SK-N-SH treated with all-trans-retinoic acid at 6 μM for 48 hours (cell line): ENCODE measurements around the gene HLA-DMA.

Experiments used
- ATAC-seq: fragments of 200-7000 bp; cut with Tn5 transposase; 3 replicates; pipeline ENCODE4 v1.9.1; 2020; ENCODE audit warnings: mild to moderate bottlenecking, moderate library complexity
- ARNTL ChIP-seq: fragments of 450-650 bp; formaldehyde crosslinking; IDR thresholded peaks from 2 replicates; pipeline ENCODE4 v1.5.0; 2020; ENCODE audit warnings: low read depth, mild to moderate bottlenecking, moderate library complexity, borderline replicate concordance
- BACH2 ChIP-seq: fragments of 250-450 bp; sonication (Bioruptor Pico); IDR thresholded peaks from 2 replicates; pipeline ENCODE4 v1.9.0; 2021; ENCODE audit warnings: mild to moderate bottlenecking, borderline replicate concordance
- CSDC2 ChIP-seq: fragments of 250-450 bp; sonication (Bioruptor Pico); IDR thresholded peaks from 2 replicates; pipeline ENCODE4 v1.5.0; 2020; ENCODE audit warnings: mild to moderate bottlenecking, moderate library complexity
- CSRNP3 ChIP-seq: fragments of 250-450 bp; sonication (Bioruptor Pico); IDR thresholded peaks from 2 replicates; pipeline ENCODE4 v1.5.1; 2021; ENCODE audit warnings: mild to moderate bottlenecking, moderate library complexity
- ESRRG ChIP-seq: fragments of 250-450 bp; sonication (Bioruptor Pico); IDR thresholded peaks from 2 replicates; pipeline ENCODE4 v1.6.1; 2021; ENCODE audit warnings: mild to moderate bottlenecking
- OSR1 ChIP-seq: fragments of 250-450 bp; sonication (Bioruptor Pico); IDR thresholded peaks from 2 replicates; pipeline ENCODE4 v1.8.0; 2022; ENCODE audit warnings: moderate library complexity, mild to moderate bottlenecking, inconsistent platforms
- PPARA ChIP-seq: fragments of 250-450 bp; sonication (Bioruptor Pico); IDR thresholded peaks from 2 replicates; pipeline ENCODE4 v1.5.0; 2020; ENCODE audit warnings: mild to moderate bottlenecking, borderline replicate concordance
- RARB ChIP-seq: fragments of 250-450 bp; sonication (Bioruptor Pico); IDR thresholded peaks from 2 replicates; pipeline ENCODE4 v1.8.0; 2021; ENCODE audit warnings: mild to moderate bottlenecking, moderate library complexity
- SNAI2 ChIP-seq: fragments of 250-450 bp; sonication (Bioruptor Pico); IDR thresholded peaks from 2 replicates; pipeline ENCODE4 v1.5.0; 2020; ENCODE audit warnings: mild to moderate bottlenecking, moderate library complexity
- TCF4 ChIP-seq: fragments of 250-450 bp; sonication (Bioruptor Pico); IDR thresholded peaks from 2 replicates; pipeline ENCODE4 v1.8.0; 2021; ENCODE audit warnings: mild to moderate bottlenecking, moderate library complexity, borderline replicate concordance
- ZC3H10 ChIP-seq: fragments of 250-450 bp; sonication (Bioruptor Pico); IDR thresholded peaks from 2 replicates; pipeline ENCODE4 v1.5.1; 2021; ENCODE audit warnings: mild to moderate bottlenecking, moderate library complexity
- ZFP30 ChIP-seq: fragments of 450-650 bp; formaldehyde crosslinking; IDR thresholded peaks from 2 replicates; pipeline ENCODE4 v1.5.0; 2022; ENCODE audit warnings: mild to moderate bottlenecking, moderate library complexity
- ZNF565 ChIP-seq: fragments of 450-650 bp; formaldehyde crosslinking; conservative IDR thresholded peaks from 2 replicates; pipeline ENCODE4 v1.5.0; 2020; ENCODE audit warnings: low read depth, mild to moderate bottlenecking, moderate library complexity
- ZNF70 ChIP-seq: fragments of 450-650 bp; formaldehyde crosslinking; IDR thresholded peaks from 2 replicates; pipeline ENCODE4 v1.5.0; 2020; ENCODE audit warnings: mild to moderate bottlenecking, moderate library complexity
- ZNF8 ChIP-seq: fragments of 450-650 bp; formaldehyde crosslinking; IDR thresholded peaks from 2 replicates; pipeline ENCODE4 v1.5.0; 2020; ENCODE audit warnings: mild to moderate bottlenecking, moderate library complexity
- TF ChIP-seq, protein P1 (sequence below): fragments of 250-450 bp; sonication (Bioruptor Pico); IDR thresholded peaks from 2 replicates; pipeline ENCODE4 v1.5.0; 2020; ENCODE audit warnings: mild to moderate bottlenecking, moderate library complexity
- TF ChIP-seq, protein P2 (sequence below): fragments of 250-450 bp; sonication (Bioruptor Pico); IDR thresholded peaks from 2 replicates; pipeline ENCODE4 v1.8.0; 2021; ENCODE audit warnings: low read depth, mild to moderate bottlenecking, moderate library complexity, borderline replicate concordance
- TF ChIP-seq, protein P3 (sequence below): fragments of 250-450 bp; sonication (Bioruptor Pico); IDR thresholded peaks from 2 replicates; pipeline ENCODE4 v1.8.0; 2020; ENCODE audit warnings: mild to moderate bottlenecking, moderate library complexity, borderline replicate concordance

HLA-DMA gene

DNA sequence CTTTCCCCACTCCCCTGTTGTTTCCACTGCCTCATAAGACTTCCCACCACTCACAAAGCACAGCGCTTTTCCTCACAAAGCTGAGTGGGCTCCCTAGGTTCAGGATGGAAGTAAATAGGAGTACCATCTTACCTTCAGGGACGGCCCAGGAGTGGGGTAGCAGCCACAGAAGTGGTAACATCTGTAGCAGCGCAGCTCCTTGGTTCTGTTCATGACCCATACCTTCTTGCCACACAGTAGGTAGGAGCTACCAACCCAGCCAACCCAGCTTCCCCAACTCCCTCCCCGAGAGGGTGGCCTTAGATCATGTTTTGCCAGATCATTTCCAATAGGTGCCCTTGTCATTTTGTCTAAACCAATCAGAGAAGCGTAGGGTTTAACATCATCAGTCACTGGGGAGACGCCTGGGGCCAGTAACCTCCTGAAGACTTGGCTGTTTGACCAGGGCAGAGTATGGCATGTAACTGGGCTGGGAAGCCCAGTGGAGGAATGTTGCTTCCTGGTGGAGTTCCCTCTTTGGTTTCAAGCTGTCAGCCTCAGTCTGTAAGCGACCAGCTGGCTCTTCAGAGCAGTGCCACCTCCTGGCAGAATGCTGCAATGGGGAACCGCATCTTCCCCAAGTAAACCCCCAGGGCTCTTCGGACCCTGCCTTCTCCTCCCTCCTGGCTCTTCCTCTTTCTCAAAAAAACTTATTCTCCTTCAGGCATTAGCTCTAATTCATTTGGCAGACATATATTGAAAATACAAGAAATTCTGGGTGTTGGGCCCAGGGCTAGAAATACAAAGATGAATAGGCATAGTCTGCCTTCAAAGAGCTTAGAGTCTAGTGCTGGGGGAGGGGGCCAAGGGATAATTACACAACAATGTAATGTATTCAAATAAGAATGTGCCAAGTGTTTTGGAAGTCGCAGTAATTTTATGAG, at the start of gene HLA-DMA:
Gene HLA-DMA (minus strand): TSS at position 281 of the 923 bp plus-strand sequence. CDS start 61 bp downstream, at position 220.
- peak; percentile 99 for ATAC-seq
- no peak for TF ChIP-seq RARB (CRISPR knock-in tag)
- TF ChIP-seq ZNF70 (CRISPR knock-in tag): no peak
- TF ChIP-seq OSR1 (CRISPR knock-in tag): no peak
- TF ChIP-seq CSRNP3 (CRISPR knock-in tag): no peak
- no peak for TF ChIP-seq ARNTL
- TF ChIP-seq, protein P1, sequence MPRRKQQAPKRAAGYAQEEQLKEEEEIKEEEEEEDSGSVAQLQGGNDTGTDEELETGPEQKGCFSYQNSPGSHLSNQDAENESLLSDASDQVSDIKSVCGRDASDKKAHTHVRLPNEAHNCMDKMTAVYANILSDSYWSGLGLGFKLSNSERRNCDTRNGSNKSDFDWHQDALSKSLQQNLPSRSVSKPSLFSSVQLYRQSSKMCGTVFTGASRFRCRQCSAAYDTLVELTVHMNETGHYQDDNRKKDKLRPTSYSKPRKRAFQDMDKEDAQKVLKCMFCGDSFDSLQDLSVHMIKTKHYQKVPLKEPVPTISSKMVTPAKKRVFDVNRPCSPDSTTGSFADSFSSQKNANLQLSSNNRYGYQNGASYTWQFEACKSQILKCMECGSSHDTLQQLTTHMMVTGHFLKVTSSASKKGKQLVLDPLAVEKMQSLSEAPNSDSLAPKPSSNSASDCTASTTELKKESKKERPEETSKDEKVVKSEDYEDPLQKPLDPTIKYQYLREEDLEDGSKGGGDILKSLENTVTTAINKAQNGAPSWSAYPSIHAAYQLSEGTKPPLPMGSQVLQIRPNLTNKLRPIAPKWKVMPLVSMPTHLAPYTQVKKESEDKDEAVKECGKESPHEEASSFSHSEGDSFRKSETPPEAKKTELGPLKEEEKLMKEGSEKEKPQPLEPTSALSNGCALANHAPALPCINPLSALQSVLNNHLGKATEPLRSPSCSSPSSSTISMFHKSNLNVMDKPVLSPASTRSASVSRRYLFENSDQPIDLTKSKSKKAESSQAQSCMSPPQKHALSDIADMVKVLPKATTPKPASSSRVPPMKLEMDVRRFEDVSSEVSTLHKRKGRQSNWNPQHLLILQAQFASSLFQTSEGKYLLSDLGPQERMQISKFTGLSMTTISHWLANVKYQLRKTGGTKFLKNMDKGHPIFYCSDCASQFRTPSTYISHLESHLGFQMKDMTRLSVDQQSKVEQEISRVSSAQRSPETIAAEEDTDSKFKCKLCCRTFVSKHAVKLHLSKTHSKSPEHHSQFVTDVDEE: no peak
- TF ChIP-seq SNAI2 (CRISPR knock-in tag): no peak
- no peak for TF ChIP-seq ESRRG (CRISPR knock-in tag)
- no peak for TF ChIP-seq ZNF8
- TF ChIP-seq, protein P2, sequence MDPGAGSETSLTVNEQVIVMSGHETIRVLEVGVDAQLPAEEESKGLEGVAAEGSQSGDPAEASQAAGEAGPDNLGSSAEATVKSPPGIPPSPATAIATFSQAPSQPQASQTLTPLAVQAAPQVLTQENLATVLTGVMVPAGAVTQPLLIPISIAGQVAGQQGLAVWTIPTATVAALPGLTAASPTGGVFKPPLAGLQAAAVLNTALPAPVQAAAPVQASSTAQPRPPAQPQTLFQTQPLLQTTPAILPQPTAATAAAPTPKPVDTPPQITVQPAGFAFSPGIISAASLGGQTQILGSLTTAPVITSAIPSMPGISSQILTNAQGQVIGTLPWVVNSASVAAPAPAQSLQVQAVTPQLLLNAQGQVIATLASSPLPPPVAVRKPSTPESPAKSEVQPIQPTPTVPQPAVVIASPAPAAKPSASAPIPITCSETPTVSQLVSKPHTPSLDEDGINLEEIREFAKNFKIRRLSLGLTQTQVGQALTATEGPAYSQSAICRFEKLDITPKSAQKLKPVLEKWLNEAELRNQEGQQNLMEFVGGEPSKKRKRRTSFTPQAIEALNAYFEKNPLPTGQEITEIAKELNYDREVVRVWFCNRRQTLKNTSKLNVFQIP (CRISPR knock-in tag): no peak
- TF ChIP-seq CSDC2: no peak
- no peak for TF ChIP-seq ZFP30
- no peak for TF ChIP-seq TCF4 (CRISPR knock-in tag)
- TF ChIP-seq, protein P3, sequence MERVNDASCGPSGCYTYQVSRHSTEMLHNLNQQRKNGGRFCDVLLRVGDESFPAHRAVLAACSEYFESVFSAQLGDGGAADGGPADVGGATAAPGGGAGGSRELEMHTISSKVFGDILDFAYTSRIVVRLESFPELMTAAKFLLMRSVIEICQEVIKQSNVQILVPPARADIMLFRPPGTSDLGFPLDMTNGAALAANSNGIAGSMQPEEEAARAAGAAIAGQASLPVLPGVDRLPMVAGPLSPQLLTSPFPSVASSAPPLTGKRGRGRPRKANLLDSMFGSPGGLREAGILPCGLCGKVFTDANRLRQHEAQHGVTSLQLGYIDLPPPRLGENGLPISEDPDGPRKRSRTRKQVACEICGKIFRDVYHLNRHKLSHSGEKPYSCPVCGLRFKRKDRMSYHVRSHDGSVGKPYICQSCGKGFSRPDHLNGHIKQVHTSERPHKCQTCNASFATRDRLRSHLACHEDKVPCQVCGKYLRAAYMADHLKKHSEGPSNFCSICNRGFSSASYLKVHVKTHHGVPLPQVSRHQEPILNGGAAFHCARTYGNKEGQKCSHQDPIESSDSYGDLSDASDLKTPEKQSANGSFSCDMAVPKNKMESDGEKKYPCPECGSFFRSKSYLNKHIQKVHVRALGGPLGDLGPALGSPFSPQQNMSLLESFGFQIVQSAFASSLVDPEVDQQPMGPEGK (CRISPR knock-in tag): no peak
- TF ChIP-seq ZC3H10: no peak
- no peak for TF ChIP-seq ZNF565 (CRISPR knock-in tag)

DNA sequence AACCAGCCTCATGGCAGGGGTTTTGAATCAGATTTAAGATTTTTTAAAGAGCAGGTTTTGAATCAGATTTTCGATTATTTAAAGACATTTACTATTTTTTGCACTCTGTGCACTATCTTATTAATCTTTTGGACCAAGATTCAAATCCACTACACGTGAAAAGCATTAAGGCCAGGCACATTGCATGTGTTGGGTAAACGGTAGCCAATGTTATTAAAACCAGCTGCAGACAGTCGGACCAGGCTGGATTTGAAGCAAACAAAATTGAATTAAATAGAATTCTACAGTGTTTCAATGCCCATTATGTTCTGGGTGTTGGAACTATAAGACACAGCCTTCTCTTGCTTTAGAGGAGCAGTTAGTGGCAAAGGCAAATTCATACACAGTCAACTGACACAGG, 48.8 kb upstream of the HLA-DMA start:
- TF ChIP-seq TCF4 (CRISPR knock-in tag): peak; percentile 85
- TF ChIP-seq BACH2 (CRISPR knock-in tag): no peak
- TF ChIP-seq CSRNP3 (CRISPR knock-in tag): no peak
- TF ChIP-seq, all 23 proteins: peak for 1
- no peak for ATAC-seq

- ATAC-seq: no peak
- no peak for TF ChIP-seq OSR1 (CRISPR knock-in tag)
- TF ChIP-seq CSRNP3 (CRISPR knock-in tag): no peak
- no peak for TF ChIP-seq RARB (CRISPR knock-in tag)
- TF ChIP-seq, protein P1: no peak
- TF ChIP-seq, protein P2 (CRISPR knock-in tag): no peak
- no peak for TF ChIP-seq PPARA (CRISPR knock-in tag)
- TF ChIP-seq BACH2 (CRISPR knock-in tag): no peak
Measured at GRCh38 chr6:33000055-33000454, 47.2 kb upstream of the HLA-DMA start.
